A673 (cell line): ENCODE measurements around the gene CAGE1.

ENCODE experiments used
- CTCF ChIP-seq: fragments of 300-800, 200-600 bp; sonication (generic); conservative IDR thresholded peaks from 2 replicates; pipeline ENCODE4 v1.5.1; 2017; ENCODE audit warnings: low read depth, mild to moderate bottlenecking, antibody characterized with exemption, low read length, moderate library complexity, mixed read lengths
- EZH2 ChIP-seq: fragments of 200-600 bp; sonication (generic); IDR thresholded peaks from 2 replicates; pipeline ENCODE4 v1.6.1; 2017; ENCODE audit warnings: borderline replicate concordance, low read depth, mild to moderate bottlenecking, mixed read lengths, antibody characterized with exemption, low read length; ENCODE audit not compliant: poor library complexity, severe bottlenecking

DNA sequence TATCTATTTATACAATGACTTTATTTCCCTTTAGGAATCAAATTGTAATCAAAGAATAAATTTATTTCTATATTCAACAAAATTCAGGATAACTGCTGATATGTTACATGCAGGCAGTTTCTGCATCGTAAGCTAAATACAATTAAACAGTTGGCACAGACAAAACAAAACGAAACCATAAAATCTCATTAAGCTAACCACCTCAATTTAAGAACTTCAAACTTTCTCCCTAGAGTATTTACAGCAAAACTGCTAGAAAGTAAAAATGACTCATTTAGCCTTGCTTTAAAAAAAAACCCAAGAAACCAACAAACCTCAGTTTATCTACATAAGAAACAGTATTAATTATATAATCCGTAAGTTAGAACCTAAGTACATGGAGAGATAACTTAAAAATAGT is 93.6 kb downstream of the CAGE1 start:
- no peak for TF ChIP-seq CTCF
- TF ChIP-seq EZH2 = no peak
